ACC112 (cell line): ENCODE data around the gene ALDH1A1.

Source experiments
- H2AFZ ChIP-seq: fragments of 200-600 bp; sonication (generic); one replicate; pipeline ENCODE4 v1.6.0; 2017; ENCODE audit warnings: antibody characterized with exemption, low read length; ENCODE audit not compliant: unreplicated experiment
- H3K27ac ChIP-seq: fragments of 200-600 bp; sonication (generic); 2 replicates; pipeline ENCODE4 v1.5.1; 2014; ENCODE audit warnings: low read depth, mild to moderate bottlenecking, antibody characterized with exemption, low read length, moderate library complexity
- H3K27me3 ChIP-seq: fragments of 200-600 bp; sonication (generic); 2 replicates; pipeline ENCODE4 v1.6.1; 2014; ENCODE audit warnings: mild to moderate bottlenecking, antibody characterized with exemption, low read length, moderate library complexity, mixed read lengths; ENCODE audit not compliant: insufficient read depth
- H3K36me3 ChIP-seq: fragments of 200-600 bp; sonication (generic); 2 replicates; pipeline ENCODE4 v1.6.1; 2016; ENCODE audit warnings: mild to moderate bottlenecking, antibody characterized with exemption, low read length, moderate library complexity, mixed read lengths; ENCODE audit not compliant: insufficient read depth
- H3K4me1 ChIP-seq: fragments of 200-600 bp; sonication (generic); one replicate; pipeline ENCODE4 v1.6.1; 2016; ENCODE audit warnings: low read length, mixed read lengths; ENCODE audit not compliant: insufficient read depth, unreplicated experiment, control insufficient read depth
- H3K4me3 ChIP-seq: fragments of 200-600 bp; sonication (generic); 2 replicates; pipeline ENCODE4 v1.5.1; 2014; ENCODE audit warnings: mild to moderate bottlenecking, low read depth, low read length
- H3K79me2 ChIP-seq: fragments of 200-600 bp; sonication (generic); one replicate; pipeline ENCODE4 v1.6.0; 2016; ENCODE audit warnings: low read length; ENCODE audit not compliant: control insufficient read depth, unreplicated experiment, insufficient read depth

ALDH1A1 gene

DNA sequence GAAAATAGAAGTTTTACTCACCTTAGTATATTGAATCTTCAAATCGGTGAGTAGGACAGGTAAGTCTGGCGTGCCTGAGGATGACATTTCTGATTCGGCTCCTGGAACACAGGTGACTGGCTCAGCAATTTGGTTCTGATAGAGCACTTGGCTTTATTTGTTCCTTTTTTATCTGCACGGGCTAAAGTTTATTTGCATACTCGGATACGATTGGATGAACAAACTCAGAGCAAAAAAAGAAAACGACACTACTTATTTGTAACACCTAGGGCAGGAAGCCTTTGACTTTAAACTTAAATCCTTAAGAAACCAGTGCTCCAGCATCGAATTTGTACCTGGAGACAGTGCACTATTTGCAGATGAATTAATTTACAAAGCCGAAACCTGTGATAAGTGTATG is at the start of gene ALDH1A1:
ALDH1A1 (minus strand) TSS at position 140 of the 400 bp plus-strand sequence; CDS start at position 87, 53 bp downstream.
- Histone ChIP-seq H3K4me3 (peak within 1 kb of the TSS; percentile 37), H3K79me2 (no peaks in the 10 kb centered on the region), H3K4me1 (peaks cover 6% of the 10 kb centered on the region), H3K27me3 (peaks cover 18% of the 10 kb centered on the region), H2AFZ (peak within 1 kb of the TSS; percentile 59), H3K27ac (no peak within 1 kb of the TSS), H3K36me3 (no peaks in the 10 kb centered on the region)

GRCh38 chr9:73001860-73002259 is 49.0 kb upstream of the ALDH1A1 start:
- Histone ChIP-seq H3K27ac (no peak overlapping the region), H3K4me1 (peaks cover 3% of the 10 kb centered on the region), H3K27me3 (no peaks in the 10 kb centered on the region), H3K4me3 (no peak overlapping the region), H3K79me2 (no peaks in the 10 kb centered on the region), H3K36me3 (no peaks in the 10 kb centered on the region), H2AFZ (no peak overlapping the region)

DNA sequence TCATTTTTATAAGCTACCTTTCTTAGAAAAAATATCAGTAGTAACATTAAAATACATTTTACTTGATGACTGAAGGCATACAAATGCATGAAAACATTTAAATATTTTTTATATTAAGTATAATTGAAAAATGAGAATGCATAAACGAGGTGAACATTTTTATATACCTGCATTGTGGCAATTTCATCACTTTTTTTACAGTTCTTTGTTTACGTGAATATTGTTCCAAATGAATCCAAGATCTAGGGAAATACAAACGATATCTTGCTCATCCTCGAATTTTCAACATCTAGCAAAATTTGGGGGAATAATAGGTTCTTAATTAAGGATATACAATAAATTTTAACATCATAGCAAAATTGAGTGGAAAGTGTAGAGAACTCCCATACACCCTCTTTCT is 45.5 kb upstream of the ALDH1A1 start:
- H3K79me2 ChIP-seq, result no peaks in the 10 kb centered on the region
- H3K27ac ChIP-seq, result no peak overlapping the region
- peaks cover 22% of the 10 kb centered on the region for H3K4me1 ChIP-seq
- H3K27me3 ChIP-seq, result no peaks in the 10 kb centered on the region
- no peaks in the 10 kb centered on the region for H3K36me3 ChIP-seq
- H2AFZ ChIP-seq, result no peak overlapping the region
- no peak overlapping the region for H3K4me3 ChIP-seq

GRCh38 chr9:72997387-72997995 is 44.6 kb upstream of the ALDH1A1 start:
- H3K27me3 ChIP-seq, result no peaks in the 10 kb centered on the region

GRCh38 chr9:72996684-72997314 is 43.9 kb upstream of the ALDH1A1 start:
- Histone ChIP-seq H3K79me2 (no peaks in the 10 kb centered on the region), H2AFZ (peak overlapping the region; percentile 1), H3K4me1 (peaks cover 22% of the 10 kb centered on the region), H3K27ac (peak overlapping the region; percentile 55), H3K4me3 (no peak overlapping the region), H3K36me3 (no peaks in the 10 kb centered on the region), H3K27me3 (no peaks in the 10 kb centered on the region)

More at GRCh38 chr9:72997387-72997995, 44.6 kb upstream of the ALDH1A1 start:
- H3K36me3 ChIP-seq, result no peaks in the 10 kb centered on the region
- H3K4me3 ChIP-seq, result no peak overlapping the region
- no peak overlapping the region for H2AFZ ChIP-seq
- H3K4me1 ChIP-seq, result peaks cover 22% of the 10 kb centered on the region
- no peak overlapping the region for H3K27ac ChIP-seq
- no peaks in the 10 kb centered on the region for H3K79me2 ChIP-seq

DNA sequence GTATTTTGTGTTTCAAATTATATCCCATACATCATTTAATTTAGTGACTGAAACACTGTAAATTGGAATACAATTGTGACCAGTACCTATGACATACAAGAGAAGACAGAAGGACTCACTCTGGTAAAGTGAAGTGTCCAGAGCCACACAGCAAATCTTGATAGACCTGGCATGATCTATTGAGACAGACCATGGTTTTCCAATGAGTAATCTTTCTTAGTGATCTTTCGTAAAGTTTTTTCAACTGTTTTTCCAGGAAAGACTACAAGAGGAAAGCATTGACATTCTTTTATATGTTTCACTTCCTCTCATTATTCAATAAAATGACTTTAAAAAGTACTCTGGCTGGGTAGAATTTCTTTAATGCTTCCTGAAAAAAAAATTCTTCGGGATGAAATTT is 43.3 kb upstream of the ALDH1A1 start:
- Histone ChIP-seq H3K4me3 (no peak overlapping the region), H2AFZ (peak overlapping the region; percentile 1)

GRCh38 chr9:72995131-72996024 is 42.5 kb upstream of the ALDH1A1 start:
- H3K27me3 ChIP-seq, result no peaks in the 10 kb centered on the region
- H3K4me1 ChIP-seq, result peaks cover 22% of the 10 kb centered on the region
- peak overlapping the region; percentile 55 for H3K27ac ChIP-seq
- H3K36me3 ChIP-seq, result no peaks in the 10 kb centered on the region
- H3K79me2 ChIP-seq, result no peaks in the 10 kb centered on the region
- peak overlapping the region; percentile 15 for H2AFZ ChIP-seq
- no peak overlapping the region for H3K4me3 ChIP-seq

More for the DNA sequence above, 43.3 kb upstream of the ALDH1A1 start:
- Histone ChIP-seq H3K4me1 (peaks cover 22% of the 10 kb centered on the region), H3K27ac (peak overlapping the region; percentile 55), H3K27me3 (no peaks in the 10 kb centered on the region), H3K36me3 (no peaks in the 10 kb centered on the region), H3K79me2 (no peaks in the 10 kb centered on the region)

- peaks cover 17% of the 10 kb centered on the region for H3K4me1 ChIP-seq
Measured at GRCh38 chr9:72991772-72992171, 38.9 kb upstream of the ALDH1A1 start.

GRCh38 chr9:72990397-72991182 is 37.7 kb upstream of the ALDH1A1 start:
- Histone ChIP-seq H3K79me2 (no peaks in the 10 kb centered on the region), H3K27me3 (no peaks in the 10 kb centered on the region), H3K36me3 (no peaks in the 10 kb centered on the region), H3K4me3 (no peak overlapping the region), H3K4me1 (peaks cover 6% of the 10 kb centered on the region), H2AFZ (no peak overlapping the region), H3K27ac (no peak overlapping the region)

More at GRCh38 chr9:72991772-72992171, 38.9 kb upstream of the ALDH1A1 start:
- Histone ChIP-seq H2AFZ (no peak overlapping the region), H3K36me3 (no peaks in the 10 kb centered on the region), H3K4me3 (no peak overlapping the region), H3K79me2 (no peaks in the 10 kb centered on the region), H3K27me3 (no peaks in the 10 kb centered on the region), H3K27ac (no peak overlapping the region)

- Histone ChIP-seq H3K4me1 (peaks cover 6% of the 10 kb centered on the region), H3K27ac (peak overlapping the region; percentile 39; the same call in 1 of the 2 replicates)
Measured at GRCh38 chr9:72986522-72987116, 33.8 kb upstream of the ALDH1A1 start.

More at GRCh38 chr9:72986522-72987116, 33.8 kb upstream of the ALDH1A1 start:
- H3K4me3 ChIP-seq, result no peak overlapping the region
- H3K36me3 ChIP-seq, result no peaks in the 10 kb centered on the region
- no peaks in the 10 kb centered on the region for H3K79me2 ChIP-seq
- no peak overlapping the region for H2AFZ ChIP-seq
- H3K27me3 ChIP-seq, result no peaks in the 10 kb centered on the region
